Activated T-cell treated with anti-CD3 and anti-CD28 coated beads, Interleukin-2, amount 50 U/mL, for 24 hours (primary cell): ENCODE measurements around the gene EYA2.
"Not testable (repeated sequence)": the region's sequence is repeated elsewhere in the genome, so short reads cannot be mapped to it uniquely, and the experiment has no call there.

Experiments used
- DNase-seq: peaks from one replicate; pipeline ENCODE4 v3.0.0-alpha.2; 2020
- H3K27ac Mint-ChIP-seq: 2 replicates; pipeline ENCODE4 v1.8.0; 2020; ENCODE audit warnings: mild to moderate bottlenecking, mixed read lengths
- H3K27me3 Mint-ChIP-seq: 2 replicates; pipeline ENCODE4 v1.8.0; 2020; ENCODE audit warnings: mixed read lengths
- H3K36me3 Mint-ChIP-seq: 2 replicates; pipeline ENCODE4 v1.8.0; 2020; ENCODE audit warnings: low read depth, mixed read lengths
- H3K4me1 Mint-ChIP-seq: 2 replicates; pipeline ENCODE4 v1.8.0; 2020; ENCODE audit warnings: low read depth, mixed read lengths
- H3K4me3 Mint-ChIP-seq: 2 replicates; pipeline ENCODE4 v1.8.0; 2020; ENCODE audit warnings: mild to moderate bottlenecking, moderate library complexity, mixed read lengths
- H3K9me3 Mint-ChIP-seq: 2 replicates; pipeline ENCODE4 v1.8.0; 2020; ENCODE audit warnings: mixed read lengths

EYA2 gene

GRCh38 chr20:47160240-47160639, 265.6 kb downstream of the EYA2 start:
- Mint-ChIP-seq H3K27ac (no peak overlapping the region), H3K9me3 (no peaks in the 10 kb centered on the region), H3K4me1 (no peaks in the 10 kb centered on the region), H3K27me3 (peaks cover 9% of the 10 kb centered on the region), H3K4me3 (no peak overlapping the region), H3K36me3 (no peaks in the 10 kb centered on the region)
- no peak for DNase-seq

- Mint-ChIP-seq H3K27ac (no peak overlapping the region), H3K4me1 (no peaks in the 10 kb centered on the region), H3K4me3 (no peak overlapping the region), H3K36me3 (no peaks in the 10 kb centered on the region), H3K9me3 (no peaks in the 10 kb centered on the region), H3K27me3 (peaks cover 9% of the 10 kb centered on the region)
- DNase-seq: no peak
Measured at GRCh38 chr20:47160992-47161391, 266.3 kb downstream of the EYA2 start.

GRCh38 chr20:47161411-47161810, 266.8 kb downstream of the EYA2 start:
- Mint-ChIP-seq H3K36me3 (no peaks in the 10 kb centered on the region), H3K27ac (no peak overlapping the region), H3K9me3 (no peaks in the 10 kb centered on the region), H3K27me3 (peaks cover 7% of the 10 kb centered on the region), H3K4me3 (no peak overlapping the region), H3K4me1 (no peaks in the 10 kb centered on the region)
- DNase-seq: no peak

- Mint-ChIP-seq H3K4me1 (no peaks in the 10 kb centered on the region), H3K27ac (no peak overlapping the region), H3K9me3 (no peaks in the 10 kb centered on the region), H3K4me3 (no peak overlapping the region), H3K27me3 (peaks cover 3% of the 10 kb centered on the region), H3K36me3 (no peaks in the 10 kb centered on the region)
- DNase-seq: no peak
Measured at GRCh38 chr20:47164140-47164539, 269.5 kb downstream of the EYA2 start.

DNA sequence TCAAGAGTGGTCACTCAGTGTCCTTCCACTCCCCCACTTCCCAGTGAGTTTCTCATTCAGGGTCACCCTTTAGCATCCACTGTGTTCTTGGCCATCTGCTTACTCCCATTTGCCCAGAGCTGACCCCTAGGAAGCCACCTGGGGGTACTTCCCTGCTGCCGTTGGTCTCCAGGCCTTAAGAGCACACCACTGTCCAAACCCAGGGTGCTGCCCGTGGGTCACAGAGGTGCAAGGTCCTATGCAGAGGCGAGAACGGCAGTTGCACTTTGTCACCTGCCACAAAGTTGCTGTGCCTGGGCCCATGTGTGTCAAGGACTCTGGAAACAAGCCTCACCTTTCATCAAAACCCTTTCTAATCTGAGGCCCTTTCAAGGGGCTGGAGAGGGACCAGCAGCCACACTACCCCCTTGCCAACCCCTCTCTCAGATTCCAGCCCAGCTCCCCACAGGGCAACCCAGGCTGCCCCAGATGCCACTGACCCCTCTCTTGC, 270.8 kb downstream of the EYA2 start:
- H3K4me1 Mint-ChIP-seq: no peaks in the 10 kb centered on the region
- DNase-seq: no peak
- peaks cover 6% of the 10 kb centered on the region for H3K27me3 Mint-ChIP-seq
- no peak overlapping the region for H3K4me3 Mint-ChIP-seq
- no peaks in the 10 kb centered on the region for H3K9me3 Mint-ChIP-seq
- no peaks in the 10 kb centered on the region for H3K36me3 Mint-ChIP-seq
- H3K27ac Mint-ChIP-seq: no peak overlapping the region

DNA sequence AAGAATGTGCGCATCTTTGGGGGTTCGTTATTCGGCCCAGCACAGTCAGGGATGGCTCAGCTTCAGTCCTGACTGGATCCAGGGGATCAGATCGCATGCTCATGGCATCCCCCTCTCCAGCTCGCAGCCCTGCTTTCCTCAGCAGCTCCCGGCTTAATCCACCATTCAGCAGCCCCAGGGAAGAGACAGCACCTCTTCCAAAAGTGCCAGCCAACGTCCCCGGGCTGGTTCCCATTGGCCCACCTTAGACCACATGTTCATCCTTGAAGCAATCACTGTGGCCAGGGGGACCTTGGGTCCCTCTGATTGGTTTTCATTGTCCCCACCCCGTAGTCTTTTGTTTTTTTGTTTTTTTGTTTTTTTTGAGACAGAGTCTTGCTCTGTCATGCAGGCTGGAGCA, 273.2 kb downstream of the EYA2 start:
- H3K27me3 Mint-ChIP-seq: peaks cover 20% of the 10 kb centered on the region
- DNase-seq: no peak
- H3K4me1 Mint-ChIP-seq: no peaks in the 10 kb centered on the region
- H3K4me3 Mint-ChIP-seq: no peak overlapping the region
- H3K36me3 Mint-ChIP-seq: no peaks in the 10 kb centered on the region
- H3K9me3 Mint-ChIP-seq: no peaks in the 10 kb centered on the region
- H3K27ac Mint-ChIP-seq: no peak overlapping the region

DNA sequence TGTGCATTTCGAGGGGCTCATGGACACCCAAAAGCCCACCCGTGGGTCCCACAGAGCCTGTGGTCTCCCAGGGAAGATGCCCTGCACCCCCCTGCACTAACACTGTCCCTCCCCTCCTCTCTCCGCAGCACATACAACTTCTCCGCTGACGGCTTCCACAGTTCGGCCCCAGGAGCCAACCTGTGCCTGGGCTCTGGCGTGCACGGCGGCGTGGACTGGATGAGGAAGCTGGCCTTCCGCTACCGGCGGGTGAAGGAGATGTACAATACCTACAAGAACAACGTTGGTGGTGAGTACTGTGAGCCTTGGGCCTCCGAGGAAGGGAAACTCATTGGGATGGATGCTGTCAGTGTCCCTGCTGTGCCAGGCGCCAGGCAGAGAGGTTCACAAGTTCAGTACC, 277.9 kb downstream of the EYA2 start:
- Mint-ChIP-seq H3K4me3 (no peak overlapping the region), H3K4me1 (no peaks in the 10 kb centered on the region), H3K27me3 (peaks cover 28% of the 10 kb centered on the region), H3K36me3 (no peaks in the 10 kb centered on the region), H3K27ac (no peak overlapping the region), H3K9me3 (no peaks in the 10 kb centered on the region)
- DNase-seq: no peak

- H3K4me1 Mint-ChIP-seq: no peaks in the 10 kb centered on the region
- no peaks in the 10 kb centered on the region for H3K9me3 Mint-ChIP-seq
- no peak overlapping the region for H3K27ac Mint-ChIP-seq
- H3K27me3 Mint-ChIP-seq: peaks cover 28% of the 10 kb centered on the region
- H3K36me3 Mint-ChIP-seq: no peaks in the 10 kb centered on the region
- no peak overlapping the region for H3K4me3 Mint-ChIP-seq
- no peak for DNase-seq
Measured at GRCh38 chr20:47173596-47174216, 279.1 kb downstream of the EYA2 start.

GRCh38 chr20:47174456-47175243, 280.0 kb downstream of the EYA2 start:
- Mint-ChIP-seq H3K4me3 (no peak overlapping the region), H3K27ac (no peak overlapping the region), H3K4me1 (no peaks in the 10 kb centered on the region), H3K9me3 (no peaks in the 10 kb centered on the region), H3K36me3 (no peaks in the 10 kb centered on the region), H3K27me3 (peaks cover 24% of the 10 kb centered on the region)
- no peak for DNase-seq

- Mint-ChIP-seq H3K9me3 (no peaks in the 10 kb centered on the region), H3K4me1 (no peaks in the 10 kb centered on the region), H3K4me3 (no peak overlapping the region), H3K27me3 (peaks cover 24% of the 10 kb centered on the region), H3K27ac (no peak overlapping the region), H3K36me3 (no peaks in the 10 kb centered on the region)
- no peak for DNase-seq
Measured at GRCh38 chr20:47175493-47175892, 280.9 kb downstream of the EYA2 start.

DNA sequence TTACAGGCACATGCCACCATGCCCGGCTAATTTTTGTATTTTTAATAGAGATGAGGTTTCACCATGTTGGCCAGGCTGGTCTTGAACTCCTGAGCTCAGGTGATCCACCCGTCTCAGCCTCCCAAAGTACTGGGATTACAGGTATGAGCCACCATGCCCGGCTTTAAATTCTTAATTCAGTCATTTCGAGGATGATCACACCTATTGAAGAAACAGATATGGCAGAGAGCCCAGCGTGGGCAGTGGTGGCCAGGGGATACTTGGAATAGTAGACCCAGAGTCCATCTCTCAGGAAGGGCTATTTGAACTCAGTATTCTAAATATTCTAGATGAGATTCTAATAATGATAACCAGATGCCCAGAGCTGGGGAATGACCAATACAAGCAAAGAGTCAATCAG, 281.6 kb downstream of the EYA2 start:
- H3K36me3 Mint-ChIP-seq, H3K9me3 Mint-ChIP-seq, H3K27ac Mint-ChIP-seq, H3K4me1 Mint-ChIP-seq, H3K4me3 Mint-ChIP-seq, DNase-seq: not testable (repeated sequence)
- H3K27me3 Mint-ChIP-seq: peaks cover 17% of the 10 kb centered on the region

DNA sequence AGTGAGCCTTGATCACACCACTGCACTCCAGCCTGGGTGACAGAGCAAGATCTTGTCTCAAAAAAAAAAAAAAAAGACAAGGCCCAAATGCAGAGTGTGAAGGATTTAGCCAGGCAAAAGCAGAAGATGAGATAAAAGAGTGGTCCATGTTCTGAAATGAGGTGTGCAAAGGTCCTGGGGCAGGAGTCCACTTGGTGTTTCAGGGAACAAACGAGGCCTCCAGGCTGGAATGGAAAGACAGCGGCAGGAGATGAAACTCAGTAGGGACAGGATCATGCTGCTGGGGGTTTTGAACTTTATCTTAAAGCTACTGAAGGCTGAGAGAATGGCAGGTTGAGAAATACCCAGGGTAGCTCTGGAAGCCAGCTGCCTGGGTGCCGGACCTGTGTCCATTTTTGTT, 283.6 kb downstream of the EYA2 start:
- DNase-seq: no peak
- Mint-ChIP-seq H3K27me3 (peaks cover 10% of the 10 kb centered on the region), H3K9me3 (no peaks in the 10 kb centered on the region), H3K27ac (no peak overlapping the region), H3K36me3 (no peaks in the 10 kb centered on the region), H3K4me1 (peaks cover 1% of the 10 kb centered on the region), H3K4me3 (no peak overlapping the region)

- H3K4me3 Mint-ChIP-seq: no peak overlapping the region
- H3K27ac Mint-ChIP-seq: no peak overlapping the region
- no peaks in the 10 kb centered on the region for H3K9me3 Mint-ChIP-seq
- no peaks in the 10 kb centered on the region for H3K36me3 Mint-ChIP-seq
- peaks cover 1% of the 10 kb centered on the region for H3K4me1 Mint-ChIP-seq
- DNase-seq: no peak
- peaks cover 10% of the 10 kb centered on the region for H3K27me3 Mint-ChIP-seq
Measured at GRCh38 chr20:47178851-47179250, 284.2 kb downstream of the EYA2 start.

DNA sequence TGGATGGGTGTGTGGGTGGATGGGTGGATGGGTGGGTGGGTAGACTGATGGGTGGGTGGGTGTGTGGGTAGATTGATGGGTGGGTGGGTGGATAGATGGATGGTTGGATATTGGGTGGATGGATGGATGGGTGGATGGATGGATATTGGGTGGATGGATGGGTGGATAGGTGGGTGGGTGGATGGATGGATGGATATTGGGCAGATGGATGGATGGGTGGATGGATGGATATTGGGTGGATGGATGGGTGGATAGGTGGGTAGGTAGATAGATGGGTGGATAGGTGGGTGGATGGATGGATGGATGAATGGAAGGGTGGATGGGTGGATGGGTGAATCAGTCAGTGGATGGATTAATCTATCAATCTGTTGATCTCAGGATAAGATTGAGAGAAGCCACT, 284.6 kb downstream of the EYA2 start:
- Mint-ChIP-seq H3K9me3 (no peaks in the 10 kb centered on the region), H3K27me3 (peaks cover 8% of the 10 kb centered on the region), H3K36me3 (no peaks in the 10 kb centered on the region), H3K27ac (no peak overlapping the region), H3K4me3 (no peak overlapping the region), H3K4me1 (peaks cover 1% of the 10 kb centered on the region)
- DNase-seq: no peak

DNA sequence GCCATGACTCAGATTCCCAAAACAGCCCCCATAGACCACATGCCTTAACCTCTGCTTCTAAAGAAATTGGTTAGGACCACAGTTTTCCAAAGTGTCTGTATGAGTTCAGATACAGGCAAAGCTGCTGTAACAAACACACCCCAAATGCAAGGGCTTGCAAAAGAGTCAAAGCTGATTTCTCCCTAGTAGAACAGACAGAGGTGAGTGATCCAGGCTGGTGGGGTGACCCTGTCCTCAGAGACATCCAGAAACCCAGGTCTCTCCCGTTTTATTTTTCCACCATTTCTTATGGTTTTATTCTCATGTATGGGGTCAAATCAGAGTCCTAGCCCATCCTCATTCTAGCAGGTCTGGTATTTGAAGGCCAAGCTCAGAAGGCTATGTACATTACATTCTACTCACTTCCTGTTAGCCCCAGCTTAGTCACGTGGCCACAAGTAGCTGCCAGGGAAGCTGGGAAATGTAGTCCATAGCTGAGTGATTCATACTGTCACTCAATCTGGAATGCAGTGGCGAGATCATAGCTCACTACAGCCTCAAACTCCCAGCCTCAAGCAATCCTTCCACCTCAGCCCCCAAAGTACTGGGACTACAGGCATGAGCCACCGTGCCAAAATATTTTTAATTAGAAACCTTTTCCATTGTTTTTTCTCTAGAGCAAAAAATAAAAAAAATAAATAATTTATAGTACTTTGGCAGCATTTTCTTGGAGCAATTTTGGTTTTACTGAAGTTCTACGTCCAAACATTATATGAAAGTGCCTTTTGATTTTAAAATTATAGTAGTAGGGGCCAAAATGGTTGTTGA, 286.6 kb downstream of the EYA2 start:
- H3K27me3 Mint-ChIP-seq: peaks cover 4% of the 10 kb centered on the region
- DNase-seq: no peak
- H3K4me3 Mint-ChIP-seq: no peak overlapping the region
- H3K36me3 Mint-ChIP-seq: no peaks in the 10 kb centered on the region
- H3K9me3 Mint-ChIP-seq: no peaks in the 10 kb centered on the region
- H3K27ac Mint-ChIP-seq: no peak overlapping the region
- H3K4me1 Mint-ChIP-seq: peaks cover 1% of the 10 kb centered on the region
